HG03159 (cell line): ENCODE results near the gene RARS1.
"Not testable (repeated sequence)": the region's sequence is repeated elsewhere in the genome, so short reads cannot be mapped to it uniquely, and the experiment has no call there.

Source experiments
- ATAC-seq: cut with Tn5 transposase; IDR thresholded peaks from one replicate; pipeline ENCODE4 v1.9.1; 2021; ENCODE audit warnings: mild to moderate bottlenecking, moderate library complexity; ENCODE audit not compliant: unreplicated experiment

The RARS1 gene

DNA sequence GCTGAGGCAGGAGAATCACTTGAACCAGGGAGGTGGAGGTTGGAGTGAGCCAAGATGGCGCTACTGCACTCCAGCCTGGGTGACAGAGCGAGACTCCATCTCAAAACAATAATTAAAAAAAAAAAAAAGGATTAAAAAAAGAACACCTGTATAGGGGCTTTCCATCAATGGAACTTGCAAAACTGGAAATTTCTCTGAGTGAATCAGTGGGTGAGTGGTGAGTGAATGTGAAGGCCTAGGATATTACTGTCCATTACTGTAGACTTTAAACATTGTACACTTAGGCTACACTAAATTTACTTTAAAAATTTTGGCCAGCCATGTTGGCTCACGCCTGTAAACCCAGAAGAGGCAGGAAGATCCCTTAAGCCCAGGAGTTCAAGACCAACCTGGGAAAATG is 5.7 kb upstream of the RARS1 start:
- ATAC-seq: no peak

DNA sequence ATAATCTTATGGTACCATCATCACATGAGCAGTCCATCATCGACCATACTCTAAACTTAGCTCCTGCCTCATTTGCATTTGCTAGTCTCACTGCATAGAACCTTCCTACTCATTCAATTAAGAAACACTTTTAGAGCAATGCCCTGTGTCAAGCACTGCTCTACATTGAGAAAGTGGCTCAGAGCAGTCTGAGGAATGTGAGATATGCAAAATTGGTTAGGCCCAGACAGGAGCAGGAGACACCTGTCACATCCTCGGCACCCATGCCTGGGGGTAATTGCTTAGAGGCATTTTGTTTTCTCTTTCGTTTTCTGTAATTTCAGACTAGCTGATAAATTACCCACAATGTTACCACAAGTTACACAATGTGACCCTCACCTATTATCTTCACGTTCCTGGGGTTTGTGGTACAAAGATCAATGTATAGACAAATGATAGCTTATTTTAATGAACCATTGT is 4.9 kb upstream of the RARS1 start:
- ATAC-seq: peak; percentile 97

DNA sequence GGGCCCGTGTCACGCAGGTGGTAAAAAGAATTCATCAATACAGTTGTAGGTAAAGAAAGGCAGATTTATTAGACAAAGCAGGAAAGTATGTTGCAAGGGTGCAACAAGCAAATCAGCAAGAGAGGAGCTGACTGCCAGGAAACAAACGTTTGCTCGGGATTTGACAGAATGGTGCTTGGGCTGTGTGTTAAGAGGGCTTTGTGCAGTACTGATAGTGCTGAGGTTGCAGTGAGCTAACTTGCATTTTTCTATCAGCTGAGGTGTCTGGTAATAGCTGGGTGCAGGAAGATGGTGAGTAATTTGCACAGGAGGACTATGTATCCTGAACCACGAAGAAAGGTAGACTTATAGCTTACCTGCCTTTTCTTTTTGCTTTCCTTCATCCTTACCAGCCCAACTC is 3.9 kb upstream of the RARS1 start:
- ATAC-seq: no peak

DNA sequence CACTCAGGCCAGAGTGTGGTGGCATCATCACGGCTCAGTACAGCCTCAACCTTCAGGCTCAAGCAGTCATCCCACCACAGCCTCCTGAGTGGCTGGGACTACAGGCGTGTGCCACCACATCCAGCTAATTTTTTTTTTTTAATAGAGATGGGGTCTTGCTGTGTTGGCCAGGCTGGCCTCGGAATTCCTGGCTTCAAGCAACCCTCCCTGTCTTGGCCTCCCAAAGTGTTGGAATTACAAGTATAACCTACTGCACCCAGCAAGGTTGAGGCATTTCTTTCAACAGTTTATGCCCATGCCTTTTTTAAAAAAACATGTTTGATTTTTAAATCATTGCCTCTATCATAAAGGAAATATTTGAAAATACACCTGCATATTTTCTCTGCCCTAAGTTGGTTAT is 2.8 kb downstream of the RARS1 start:
- ATAC-seq: no peak

DNA sequence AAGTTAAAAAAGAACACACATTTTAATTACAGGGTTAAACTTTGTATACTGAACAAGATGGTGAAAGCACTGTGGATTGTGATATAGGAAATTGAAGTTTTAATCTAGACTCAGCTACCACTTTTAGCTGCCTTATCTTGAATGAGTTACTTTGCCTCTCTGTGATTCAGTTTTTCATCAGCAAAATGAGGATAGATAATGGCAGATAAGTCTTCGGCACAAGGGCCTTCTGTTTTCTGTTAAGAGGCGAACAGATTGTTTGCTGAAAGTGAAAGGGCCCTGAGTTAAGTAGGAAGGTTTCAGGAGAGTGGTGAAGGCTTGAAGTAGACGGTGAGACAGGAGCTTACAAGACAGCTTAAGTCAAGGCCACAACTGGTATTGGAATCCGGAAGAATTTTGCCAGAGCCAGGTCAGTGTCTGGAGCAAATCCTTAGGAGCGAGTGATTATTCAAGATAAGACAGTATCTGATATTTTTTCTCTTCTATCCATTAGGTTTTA is 7.8 kb downstream of the RARS1 start:
- ATAC-seq: no peak

DNA sequence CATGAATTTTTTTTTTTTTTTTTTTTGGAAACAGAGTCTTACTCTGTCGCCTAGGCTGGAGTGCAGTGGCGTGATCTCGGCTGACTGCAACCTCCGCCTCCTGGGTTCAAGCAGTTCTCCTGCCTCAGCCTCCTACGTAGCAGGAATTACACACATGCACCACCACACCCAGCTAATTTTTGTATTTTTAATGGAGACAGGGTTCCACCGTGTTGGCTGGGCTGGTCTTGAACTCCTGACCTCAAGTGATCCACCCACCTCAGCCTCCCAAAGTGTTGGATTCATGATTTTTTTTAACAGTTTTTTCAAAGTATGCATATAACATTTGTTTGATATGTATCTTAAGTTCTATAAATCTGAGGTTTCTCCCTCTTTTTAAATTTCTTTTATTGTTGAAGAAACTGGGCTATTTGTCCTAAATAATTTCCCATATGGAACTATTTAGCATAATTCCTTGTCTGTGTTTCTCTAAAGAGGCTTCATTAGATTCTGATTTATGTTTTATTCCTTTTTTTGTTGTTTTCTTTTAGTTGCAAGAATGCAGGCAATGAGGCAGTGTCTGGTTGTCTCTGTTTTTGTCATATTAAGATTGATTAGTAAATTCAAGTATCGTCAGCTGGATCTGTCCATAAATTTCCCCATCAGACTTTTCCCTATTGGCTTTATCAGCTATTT is 16.4 kb downstream of the RARS1 start:
- ATAC-seq: no peak

DNA sequence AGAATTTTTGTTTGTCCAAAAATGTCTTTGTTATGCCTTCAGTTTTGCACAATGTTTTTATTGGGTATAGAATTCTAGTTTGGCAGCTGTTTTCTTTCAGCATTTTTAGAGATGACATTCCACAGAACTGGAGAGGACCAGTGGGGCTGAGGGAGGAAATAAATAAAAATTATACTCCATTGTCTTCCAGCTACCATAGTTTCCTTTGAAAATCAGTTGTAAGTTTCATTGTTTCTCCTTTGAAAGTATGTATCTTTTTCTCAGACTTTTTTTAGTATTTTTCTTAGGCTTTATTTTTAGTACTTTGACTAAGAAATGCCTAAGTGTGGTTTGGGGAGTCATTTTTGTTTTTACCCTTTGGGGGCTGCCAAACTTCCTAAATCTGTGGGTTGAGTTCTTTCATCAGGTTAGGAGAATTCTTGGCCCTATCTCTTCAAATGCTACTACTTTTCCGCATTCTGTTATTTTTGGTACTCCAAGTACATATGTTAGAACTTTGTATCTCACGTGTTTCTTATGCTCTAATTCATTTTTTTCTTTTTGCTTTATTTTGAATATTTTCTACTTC is 27.7 kb downstream of the RARS1 start:
- no peak for ATAC-seq

DNA sequence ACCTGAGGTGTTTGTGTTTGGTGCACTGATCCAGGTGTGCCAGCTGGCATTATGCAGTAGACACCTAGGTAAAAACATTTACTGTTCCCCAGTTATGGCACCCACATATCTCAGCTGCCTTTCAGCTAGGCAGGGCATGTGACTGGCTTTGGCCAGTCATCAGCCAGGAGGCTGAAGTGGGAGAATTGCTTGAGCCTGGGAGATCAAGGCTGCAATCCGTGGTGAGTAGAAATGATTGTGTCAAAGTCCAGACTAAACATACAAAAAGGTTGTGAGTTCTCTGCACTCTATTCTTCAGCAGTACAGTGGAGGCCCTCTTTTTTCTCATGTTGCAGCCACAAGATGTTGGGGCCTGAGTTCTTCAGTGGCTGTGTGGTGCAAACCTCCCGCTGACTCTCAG is 39.6 kb downstream of the RARS1 start:
- no peak for ATAC-seq

DNA sequence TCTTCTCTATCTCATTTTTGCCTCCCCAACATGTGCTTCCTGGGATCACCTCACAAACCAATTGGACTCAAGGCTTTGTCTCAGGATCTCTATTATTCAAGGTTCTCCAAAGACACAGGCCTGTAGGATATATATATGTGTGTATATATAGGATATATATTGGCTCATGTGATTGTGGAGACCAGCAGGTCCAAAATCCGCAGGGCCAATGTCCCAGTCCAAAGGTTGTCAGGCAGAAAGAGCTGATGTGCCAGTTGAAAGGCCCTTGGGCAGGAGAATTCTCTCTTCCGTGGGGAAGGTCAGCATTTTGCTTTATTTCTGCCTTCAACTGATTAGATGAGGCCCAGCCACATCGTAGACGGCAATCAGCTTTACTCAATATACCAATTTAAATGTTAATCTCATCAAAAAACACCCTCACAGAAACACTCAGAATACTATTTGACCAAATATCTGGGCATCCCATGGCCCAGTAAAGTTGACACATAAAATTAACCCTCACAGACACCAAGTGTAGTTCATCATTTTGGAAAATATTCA is 41.6 kb downstream of the RARS1 start:
- no peak for ATAC-seq

DNA sequence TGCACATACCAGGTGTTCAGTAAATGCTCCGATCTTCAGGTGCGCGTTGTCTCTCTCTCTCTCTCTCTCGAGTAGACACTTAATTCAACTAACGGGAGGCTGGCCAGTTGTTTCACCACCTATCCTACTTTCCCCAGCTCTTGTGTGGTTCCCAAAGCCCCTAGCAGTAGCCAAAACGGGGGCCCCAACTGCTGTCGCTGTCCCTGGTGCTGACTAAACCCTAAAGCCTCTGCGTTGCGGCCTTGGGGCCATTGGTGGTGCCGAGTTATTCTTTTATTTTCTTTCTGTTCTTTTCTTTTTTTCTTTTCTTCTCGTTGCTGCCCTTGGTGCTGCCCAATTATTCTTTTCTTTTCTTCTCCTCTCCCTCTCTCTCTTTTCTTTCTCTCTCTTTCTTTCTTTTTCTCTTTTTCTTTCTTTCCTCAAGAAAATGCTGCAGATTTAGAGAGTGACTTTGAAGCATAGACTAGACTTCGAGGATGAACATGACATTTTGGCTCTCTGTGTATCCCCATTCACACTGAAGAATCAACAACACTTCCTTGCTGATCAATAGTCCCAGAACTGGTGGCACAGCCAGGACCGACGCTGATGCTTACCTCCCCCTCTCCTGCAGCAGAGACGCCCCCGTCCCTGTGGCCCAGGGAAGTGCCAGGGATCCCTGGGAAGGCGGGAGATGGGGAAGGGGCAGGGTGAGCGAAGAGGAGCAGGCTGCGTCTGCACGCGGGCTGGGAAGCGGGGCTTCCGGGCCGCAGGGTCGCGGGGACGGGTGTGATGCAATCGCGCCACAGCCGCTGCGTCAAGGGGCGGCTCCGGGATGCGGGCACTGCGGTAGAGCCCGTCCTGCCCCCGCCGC is 42.5 kb downstream of the RARS1 start, which contains the start of gene FBLL1:
Gene FBLL1, plus strand, starts transcription at position 785 of the 853 bp plus-strand sequence. CDS start 200 bp downstream, outside the sequence.
- no peak for ATAC-seq

DNA sequence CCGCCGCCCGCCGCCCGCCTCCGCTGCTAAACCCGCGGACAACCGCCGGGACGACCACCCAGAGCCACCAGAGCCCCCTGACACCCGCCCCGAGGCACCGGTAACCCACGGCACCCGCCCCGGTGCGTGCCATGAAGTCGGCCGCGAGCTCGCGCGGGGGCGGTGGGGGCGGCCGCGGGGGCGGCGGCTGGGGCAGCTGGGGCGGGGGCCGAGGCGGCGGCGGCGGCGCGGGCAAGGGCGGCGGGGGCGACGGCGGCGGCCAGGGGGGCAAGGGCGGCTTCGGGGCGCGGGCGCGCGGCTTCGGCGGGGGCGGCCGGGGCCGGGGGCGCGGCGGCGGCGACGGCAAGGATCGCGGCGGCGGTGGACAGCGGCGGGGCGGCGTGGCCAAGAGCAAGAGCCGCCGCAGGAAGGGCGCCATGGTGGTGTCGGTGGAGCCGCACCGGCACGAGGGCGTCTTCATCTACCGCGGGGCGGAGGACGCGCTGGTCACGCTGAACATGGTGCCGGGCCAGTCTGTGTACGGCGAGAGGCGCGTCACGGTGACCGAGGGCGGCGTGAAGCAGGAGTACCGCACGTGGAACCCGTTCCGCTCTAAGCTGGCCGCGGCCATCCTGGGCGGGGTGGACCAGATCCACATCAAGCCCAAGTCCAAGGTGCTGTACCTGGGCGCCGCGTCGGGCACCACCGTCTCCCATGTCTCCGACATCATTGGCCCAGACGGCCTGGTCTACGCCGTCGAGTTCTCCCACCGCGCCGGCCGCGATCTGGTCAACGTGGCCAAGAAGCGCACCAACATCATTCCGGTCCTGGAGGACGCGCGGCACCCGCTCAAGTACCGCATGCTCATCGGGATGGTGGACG is 43.3 kb downstream of the RARS1 start:
- ATAC-seq: no peak

DNA sequence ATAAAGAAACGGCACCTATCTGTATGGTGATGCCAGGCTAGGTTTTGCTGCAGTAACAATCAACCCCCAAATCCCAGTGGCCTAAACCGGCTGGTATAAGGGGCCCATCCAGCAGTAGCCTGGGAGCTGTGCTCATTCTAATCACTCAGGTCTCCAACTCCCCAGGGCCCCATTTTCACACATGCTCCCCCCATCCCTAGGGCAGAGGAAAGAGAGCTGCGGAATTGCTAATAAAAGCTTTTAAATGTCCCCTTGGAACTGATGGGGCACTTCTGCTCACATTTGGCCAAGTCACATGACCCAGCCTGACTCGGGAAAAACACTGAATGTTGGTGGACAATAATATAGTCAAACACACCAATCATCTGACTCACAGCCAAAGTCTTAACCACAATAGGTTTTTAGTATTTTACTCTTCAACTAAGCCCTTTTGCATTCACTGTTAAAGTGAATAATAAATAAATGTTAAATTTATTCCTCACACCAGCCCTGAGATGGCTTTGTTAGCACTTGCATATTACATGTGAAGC is 44.4 kb downstream of the RARS1 start:
- no peak for ATAC-seq

DNA sequence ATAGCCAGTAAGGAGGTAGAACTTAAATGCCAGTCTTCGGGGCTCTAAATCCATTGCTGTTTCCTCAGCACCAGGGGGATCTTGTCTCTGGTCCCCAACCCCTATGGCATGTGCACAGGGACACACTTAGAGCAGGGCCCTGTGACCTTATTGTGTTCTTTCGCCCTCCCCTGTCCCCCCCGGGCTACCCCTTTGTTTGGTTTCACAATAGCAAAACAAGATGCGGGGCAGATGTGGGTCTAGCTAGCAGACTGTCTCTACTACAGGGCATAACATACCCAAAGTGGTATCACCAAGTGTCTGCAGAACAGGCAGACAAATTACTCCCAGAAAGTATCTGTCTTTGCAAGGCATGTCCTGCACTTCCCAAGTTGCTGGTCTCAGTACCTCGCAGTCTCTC is 44.9 kb downstream of the RARS1 start:
- ATAC-seq: no peak

DNA sequence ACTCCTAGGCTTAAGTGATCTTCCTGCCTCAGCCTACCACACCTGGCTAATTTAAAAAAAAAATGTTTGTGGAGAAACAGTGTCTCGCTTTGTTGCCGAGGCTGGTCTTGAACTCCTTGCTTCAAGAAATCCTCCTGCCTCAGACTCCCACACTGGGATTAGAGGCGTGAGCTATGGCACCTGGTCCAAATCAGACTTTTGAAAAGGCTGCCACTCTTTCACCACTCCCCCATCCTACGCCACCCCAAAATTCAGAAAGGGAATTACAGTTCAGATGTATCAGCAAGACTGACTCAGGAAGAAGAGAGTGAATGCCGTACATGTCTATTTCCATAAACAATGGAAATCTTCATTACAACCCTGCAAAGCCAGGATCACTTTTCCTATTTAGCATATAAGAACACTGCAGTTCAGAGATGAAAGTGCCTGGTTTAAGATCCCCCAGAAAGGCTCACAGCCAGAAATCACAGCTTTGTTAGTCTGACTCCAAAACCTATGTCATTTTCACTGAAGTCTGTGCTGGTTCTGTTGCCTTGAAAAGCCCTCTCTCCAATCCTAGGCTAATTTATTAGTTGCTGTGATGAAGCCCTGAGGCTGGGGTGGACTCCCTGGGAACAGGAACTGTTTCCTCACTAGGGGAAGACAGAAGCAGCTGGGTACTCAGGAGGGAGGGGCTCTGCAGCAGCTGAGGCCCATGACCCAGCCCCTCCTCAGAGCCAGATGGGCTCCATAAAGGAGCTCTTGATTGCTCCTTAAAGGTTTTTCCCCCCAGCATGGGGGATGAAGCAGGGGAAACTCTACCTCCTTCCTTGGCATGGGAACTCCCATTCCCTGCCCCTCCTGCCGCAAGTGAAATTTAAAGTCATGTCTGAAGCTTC is 46.0 kb downstream of the RARS1 start:
- no peak for ATAC-seq

DNA sequence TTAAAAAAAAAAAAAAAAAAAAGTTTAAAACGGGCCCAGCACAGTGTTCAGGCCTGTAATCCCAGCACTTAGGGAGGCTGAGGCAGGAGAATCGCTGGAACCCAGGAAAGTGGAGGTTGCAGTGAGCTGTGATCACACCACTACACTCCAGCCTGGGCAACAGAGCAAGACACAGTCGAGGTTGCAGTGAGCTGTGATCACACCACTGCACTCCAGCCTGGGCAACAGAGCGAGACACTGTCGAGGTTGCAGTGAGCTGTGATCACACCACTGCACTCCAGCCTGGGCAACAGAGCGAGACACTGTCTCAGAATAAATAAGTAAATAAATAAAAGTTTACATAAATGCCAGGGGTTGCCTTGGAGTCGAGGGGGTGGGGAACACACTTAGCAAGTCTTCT is 48.1 kb downstream of the RARS1 start:
- not testable (repeated sequence) for ATAC-seq

DNA sequence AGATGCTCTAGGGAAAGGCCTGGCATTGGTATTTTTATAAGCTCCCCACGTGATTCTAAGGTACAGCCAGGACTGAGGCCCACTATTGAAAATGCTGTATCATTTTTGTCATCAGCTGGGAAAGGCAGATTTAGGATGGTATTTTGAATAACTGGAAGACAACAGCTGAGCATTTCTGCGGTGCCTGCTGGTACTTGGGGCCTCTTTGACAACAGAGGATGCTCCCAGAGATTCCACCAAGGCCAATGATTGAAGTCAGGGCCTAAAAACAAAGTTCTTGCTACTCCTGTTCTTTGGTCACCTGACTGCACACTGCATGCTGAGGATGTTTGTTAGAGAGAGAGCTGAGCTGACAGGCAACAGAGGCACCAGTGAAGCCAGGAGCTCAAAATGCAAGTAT is 50.9 kb downstream of the RARS1 start:
- no peak for ATAC-seq

DNA sequence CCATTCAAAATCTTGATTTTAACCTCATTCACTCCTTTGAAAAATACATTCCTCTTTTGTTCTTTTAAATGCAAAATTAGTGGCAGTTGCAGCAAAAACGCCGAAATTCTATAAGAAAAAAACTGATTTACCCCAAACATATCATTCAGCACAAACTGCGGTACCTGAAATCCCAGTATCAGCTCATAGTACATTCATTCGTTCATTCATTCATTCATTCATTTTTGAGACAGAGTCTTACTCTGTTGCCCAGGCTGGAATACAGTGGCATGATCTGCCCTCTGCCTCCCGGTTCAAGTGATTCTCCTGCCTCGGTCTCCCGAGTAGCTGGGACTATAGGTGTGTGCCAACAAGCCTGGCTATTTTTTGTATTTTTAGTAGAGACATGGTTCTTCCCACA is 63.3 kb downstream of the RARS1 start:
- no peak for ATAC-seq

DNA sequence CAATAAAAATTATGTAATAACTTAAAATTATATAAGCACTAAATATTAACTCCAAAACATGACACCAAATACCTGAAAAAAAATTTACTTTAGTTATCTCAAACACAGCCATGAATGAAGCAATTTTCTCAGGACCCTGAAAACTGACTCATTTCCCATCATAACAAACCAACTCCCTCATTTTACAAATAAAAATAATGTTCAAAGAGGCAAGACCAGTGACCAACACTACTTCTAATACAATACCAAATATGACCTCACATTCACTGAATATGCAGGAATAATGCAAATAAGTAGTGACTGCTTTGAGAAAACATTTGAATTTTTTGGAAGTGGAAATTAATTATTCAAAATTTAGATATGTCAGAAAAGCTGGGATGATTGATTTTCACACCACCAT is 64.4 kb downstream of the RARS1 start:
- no peak for ATAC-seq

DNA sequence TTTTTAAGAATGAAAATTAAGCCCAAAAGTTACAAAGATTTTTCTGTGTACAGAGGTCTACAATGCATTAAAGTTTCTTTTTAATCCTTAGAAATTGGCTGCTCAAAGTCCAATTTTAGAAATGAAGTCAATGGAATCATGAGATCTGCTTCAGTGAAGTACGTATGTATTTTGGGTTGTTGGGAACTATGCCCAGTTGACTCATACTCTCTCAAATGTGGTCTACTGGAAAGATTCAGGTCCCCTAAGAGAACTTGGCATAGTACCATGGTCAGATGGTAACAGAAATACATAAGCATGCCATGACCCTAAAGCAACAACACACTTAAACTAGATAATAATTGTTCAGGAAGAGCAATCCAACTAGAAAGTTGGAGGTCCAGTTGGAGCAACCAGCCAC is 65.9 kb downstream of the RARS1 start:
- ATAC-seq: no peak
